ENCODE results near the gene GRAMD2A. TPM values are rescaled to one million over a fixed set of nuclear protein-coding genes. Genes with fewer than 3 reads are reported as not detected.

Gene GRAMD2A
- total and polyA plus RNA-seq, 4 donors: 4.0 to 25.2 (median 10.7) TPM

DNA sequence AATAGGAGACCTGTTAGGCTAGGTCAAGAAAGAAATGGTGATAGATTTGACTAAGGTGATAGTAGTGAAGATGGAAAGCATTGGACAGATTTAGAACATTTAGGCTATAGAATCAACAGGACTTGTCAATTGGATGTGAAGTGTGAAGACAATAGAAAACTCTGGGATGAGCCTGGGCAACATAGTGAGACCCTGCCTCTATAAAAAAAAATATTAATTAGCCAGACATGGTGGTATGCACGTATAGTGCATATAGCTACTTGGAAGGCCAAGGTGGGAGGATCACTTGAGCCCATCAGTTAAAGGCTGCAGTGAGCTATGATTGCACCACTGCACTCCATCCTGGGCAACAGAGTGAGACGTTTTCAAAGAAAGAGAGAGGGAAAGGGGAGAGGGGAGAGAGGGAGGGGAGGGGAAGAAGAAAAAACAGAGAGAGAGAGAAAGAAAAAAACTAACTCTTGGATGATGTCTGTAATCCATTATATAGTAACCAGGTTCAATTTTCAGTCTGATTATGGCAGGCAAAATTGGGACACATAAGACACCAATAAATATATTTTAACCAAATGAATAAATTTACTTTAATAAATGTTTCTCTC is 69.8 kb downstream of the GRAMD2A start:
- H3K27ac ChIP-seq (ENCODE audit: low read depth in 1 of 2, low read length in 1 of 2): no peak overlapping the region
- TF ChIP-seq, protein P1, sequence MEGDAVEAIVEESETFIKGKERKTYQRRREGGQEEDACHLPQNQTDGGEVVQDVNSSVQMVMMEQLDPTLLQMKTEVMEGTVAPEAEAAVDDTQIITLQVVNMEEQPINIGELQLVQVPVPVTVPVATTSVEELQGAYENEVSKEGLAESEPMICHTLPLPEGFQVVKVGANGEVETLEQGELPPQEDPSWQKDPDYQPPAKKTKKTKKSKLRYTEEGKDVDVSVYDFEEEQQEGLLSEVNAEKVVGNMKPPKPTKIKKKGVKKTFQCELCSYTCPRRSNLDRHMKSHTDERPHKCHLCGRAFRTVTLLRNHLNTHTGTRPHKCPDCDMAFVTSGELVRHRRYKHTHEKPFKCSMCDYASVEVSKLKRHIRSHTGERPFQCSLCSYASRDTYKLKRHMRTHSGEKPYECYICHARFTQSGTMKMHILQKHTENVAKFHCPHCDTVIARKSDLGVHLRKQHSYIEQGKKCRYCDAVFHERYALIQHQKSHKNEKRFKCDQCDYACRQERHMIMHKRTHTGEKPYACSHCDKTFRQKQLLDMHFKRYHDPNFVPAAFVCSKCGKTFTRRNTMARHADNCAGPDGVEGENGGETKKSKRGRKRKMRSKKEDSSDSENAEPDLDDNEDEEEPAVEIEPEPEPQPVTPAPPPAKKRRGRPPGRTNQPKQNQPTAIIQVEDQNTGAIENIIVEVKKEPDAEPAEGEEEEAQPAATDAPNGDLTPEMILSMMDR (IDR thresholded peaks at IDR 0.05; ENCODE audit: control extremely low read depth, extremely low read depth): no peak
- H3K27me3 ChIP-seq (ENCODE audit: control insufficient read depth in 3 of 3, insufficient read depth in 3 of 3, low read length in 2 of 3): no peaks in the 10 kb centered on the region
- no peaks in the 10 kb centered on the region for H3K9me3 ChIP-seq (ENCODE audit: control insufficient read depth in 4 of 4, insufficient read depth in 3 of 4, low read length in 3 of 4)
- H3K9ac ChIP-seq (ENCODE audit: insufficient read depth in 1 of 2, low read length in 2 of 2): no peak overlapping the region
- H3K4me1 ChIP-seq (ENCODE audit: control insufficient read depth in 5 of 5, insufficient read depth in 5 of 5, low read length in 5 of 5): peaks cover 0 to 6% (median 0%) of the 10 kb centered on the region in 5 donors
- 60 to 64% methylated on average over 2 of the region's 2 CpGs for WGBS, 2 donors
- ATAC-seq (ENCODE audit: insufficient read depth, low FRiP score) (no peak), DNase-seq (no peak)
- H3K36me3 ChIP-seq (ENCODE audit: control insufficient read depth in 4 of 4, insufficient read depth in 4 of 4, low read length in 4 of 4): no peaks in the 10 kb centered on the region
- H3K4me3 ChIP-seq: no peak overlapping the region

DNA sequence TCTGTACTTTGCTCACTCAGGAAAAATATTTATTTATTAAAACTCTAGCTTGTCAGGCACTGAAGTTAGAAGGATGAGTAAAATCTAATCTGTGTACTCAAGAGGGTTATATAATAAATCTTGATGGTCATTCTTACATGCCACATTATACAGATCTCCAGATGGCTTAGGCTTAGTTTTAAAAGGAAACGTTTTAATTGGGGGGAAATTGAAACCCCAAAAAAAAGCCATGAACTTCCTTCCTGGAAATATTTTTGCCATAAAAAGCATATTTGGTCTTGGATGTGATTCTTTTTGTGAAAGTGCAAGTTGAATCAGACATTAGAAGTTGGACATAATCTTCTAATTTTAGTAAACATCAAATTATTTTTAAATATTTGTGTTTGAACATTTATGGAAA is 73.4 kb downstream of the GRAMD2A start:
- no peak overlapping the region for H3K27ac ChIP-seq (ENCODE audit: low read depth in 1 of 2, low read length in 1 of 2)
- H3K9me3 ChIP-seq (ENCODE audit: control insufficient read depth in 4 of 4, insufficient read depth in 3 of 4, low read length in 3 of 4): no peaks in the 10 kb centered on the region
- H3K27me3 ChIP-seq (ENCODE audit: control insufficient read depth in 3 of 3, insufficient read depth in 3 of 3, low read length in 2 of 3): no peaks in the 10 kb centered on the region
- H3K4me1 ChIP-seq (ENCODE audit: control insufficient read depth in 5 of 5, insufficient read depth in 5 of 5, low read length in 5 of 5): peaks cover 0 to 7% (median 1%) of the 10 kb centered on the region in 5 donors
- H3K9ac ChIP-seq (ENCODE audit: insufficient read depth in 1 of 2, low read length in 2 of 2): no peak overlapping the region
- TF ChIP-seq, protein P1 (IDR thresholded peaks at IDR 0.05; ENCODE audit: control extremely low read depth, extremely low read depth): no peak
- H3K36me3 ChIP-seq (ENCODE audit: control insufficient read depth in 4 of 4, insufficient read depth in 4 of 4, low read length in 4 of 4): no peaks in the 10 kb centered on the region
- 9 to 12% methylated on average over 1 of the region's 1 CpG for WGBS, 2 donors
- ATAC-seq (ENCODE audit: insufficient read depth, low FRiP score) (no peak), DNase-seq (no peak)
- no peak overlapping the region for H3K4me3 ChIP-seq

DNA sequence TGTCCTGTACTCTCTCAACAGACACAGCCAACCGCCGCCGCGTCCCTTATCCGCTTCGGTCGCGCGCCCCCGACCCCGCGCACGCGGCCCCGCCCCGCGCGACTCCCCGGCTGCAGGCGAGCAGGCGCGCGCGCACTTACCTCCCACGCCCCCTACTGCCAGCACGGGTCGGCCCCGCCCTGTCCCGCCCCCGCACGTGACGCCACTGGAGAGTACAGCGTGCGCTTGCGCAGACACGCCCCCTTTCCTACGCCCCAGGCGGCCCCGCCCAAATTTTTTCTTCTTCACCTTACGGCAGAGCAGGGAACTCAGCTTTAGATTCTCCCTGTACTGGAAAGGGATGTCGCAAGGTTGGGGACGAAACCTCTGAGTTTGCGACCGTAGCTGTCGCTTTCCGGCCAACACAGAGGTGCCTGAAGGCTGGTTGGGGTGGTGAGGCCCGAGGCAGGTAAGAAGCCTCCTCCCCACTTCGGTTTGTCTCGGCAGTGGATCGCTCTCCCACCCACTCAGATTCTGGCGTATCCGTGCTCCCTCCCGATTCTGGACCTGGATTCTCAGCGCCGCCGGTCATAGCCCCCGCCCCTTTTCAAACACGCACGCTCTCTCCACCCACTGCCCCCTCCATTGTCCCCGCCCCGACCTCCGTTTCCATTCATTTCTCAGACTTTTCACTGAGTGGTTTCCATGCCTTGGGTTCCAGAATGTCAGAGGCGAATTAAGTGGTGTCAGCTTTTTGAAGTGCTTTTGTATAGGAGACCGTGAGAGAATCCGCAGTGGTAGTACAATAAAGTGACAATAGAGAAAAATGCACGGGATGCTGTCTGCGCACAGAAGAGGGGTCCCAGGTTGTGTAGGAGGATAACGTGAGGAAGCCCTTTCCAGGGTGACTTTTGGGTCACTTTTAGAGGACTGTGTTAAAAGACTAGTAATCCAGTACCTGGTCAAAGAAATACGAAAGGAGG is 79.3 kb downstream of the GRAMD2A start, which contains the start of the genes MYO9A and SENP8:
MYO9A (minus strand) TSS at position 134 of the 962 bp plus-strand sequence. CDS start 71,587 bp downstream, outside the sequence.
SENP8 (plus strand) TSS at position 387 of the 962 bp plus-strand sequence. CDS start 21,221 bp downstream, outside the sequence.
- H3K9me3 ChIP-seq (ENCODE audit: control insufficient read depth in 4 of 4, insufficient read depth in 3 of 4, low read length in 3 of 4): no peaks in the 10 kb centered on the region
- peak; percentile 87 for ATAC-seq (ENCODE audit: insufficient read depth, low FRiP score)
- H3K36me3 ChIP-seq (ENCODE audit: control insufficient read depth in 4 of 4, insufficient read depth in 4 of 4, low read length in 4 of 4): peaks cover 0 to 8% (median 0%) of the 10 kb centered on the region in 4 donors
- peak within 1 kb of the TSS; percentile 82 to 97 for H3K9ac ChIP-seq (ENCODE audit: insufficient read depth in 1 of 2, low read length in 2 of 2)
- H3K27me3 ChIP-seq (ENCODE audit: control insufficient read depth in 3 of 3, insufficient read depth in 3 of 3, low read length in 2 of 3): no peaks in the 10 kb centered on the region
- peak within 1 kb of the TSS; percentile 89 for H3K4me3 ChIP-seq
- 1% methylated on average over 57 to 69 of the region's 69 CpGs for WGBS, 2 donors
- H3K27ac ChIP-seq (ENCODE audit: low read depth in 1 of 2, low read length in 1 of 2): peak within 1 kb of the TSS; percentile 96 to 99
- peak; percentile 99 for DNase-seq
- peaks cover 0 to 42% (median 18%) of the 10 kb centered on the region in 5 donors for H3K4me1 ChIP-seq (ENCODE audit: control insufficient read depth in 5 of 5, insufficient read depth in 5 of 5, low read length in 5 of 5)
- TF ChIP-seq, protein P1 (IDR thresholded peaks at IDR 0.05; ENCODE audit: control extremely low read depth, extremely low read depth): no peak

Measured in lung (tissue), 12 donors.